ENCODE measurements around the gene CDHR5. TPM values are rescaled to one million over a fixed set of nuclear protein-coding genes. Genes with fewer than 3 reads are reported as not detected.

Gene CDHR5
- total RNA-seq, 1 donor from 2014 or later, result not detected

GRCh38 chr11:623349-623869 is 1.3 kb downstream of the CDHR5 start:
- no peak overlapping the region for H3K4me3 ChIP-seq
- H3F3A ChIP-seq (ENCODE audit: low read depth), result peaks cover 6% of the 10 kb centered on the region
- H4K20me1 ChIP-seq (ENCODE audit: low read depth), result peaks cover 14% of the 10 kb centered on the region
- Mint-ChIP-seq H3K27me3 (ENCODE audit: insufficient read depth, low read depth) (peaks cover 4% of the 10 kb centered on the region), H3K4me1 (peaks cover 6% of the 10 kb centered on the region), H3K36me3 (peaks cover 6% of the 10 kb centered on the region), H3K27ac (peak overlapping the region; percentile 29), H3K9me3 (peaks cover 6% of the 10 kb centered on the region), H3K4me3 (peak overlapping the region; percentile 63)
- H3K79me2 ChIP-seq (ENCODE audit: low read depth), result no peaks in the 10 kb centered on the region
- no peaks in the 10 kb centered on the region for H3K4me1 ChIP-seq
- no peak overlapping the region for H3K9ac ChIP-seq
- TF ChIP-seq CTCF (IDR thresholded peaks at IDR 0.05) (no peak), EZH2phosphoT487 (IDR thresholded peaks at IDR 0.05) (no peak), EZH2 (IDR thresholded peaks at IDR 0.05) (no peak)
- no peaks in the 10 kb centered on the region for H3K9me3 ChIP-seq (ENCODE audit: low read depth)
- DNase-seq (ENCODE audit: low spot score), result no peak
- H3K36me3 ChIP-seq, result no peaks in the 10 kb centered on the region
- H3K27me3 ChIP-seq, result peaks cover 28% of the 10 kb centered on the region
- no peak overlapping the region for H3K4me2 ChIP-seq
- no peak overlapping the region for H3K27ac ChIP-seq
- H2AFZ ChIP-seq (replicated peaks), result no peak overlapping the region

DNA sequence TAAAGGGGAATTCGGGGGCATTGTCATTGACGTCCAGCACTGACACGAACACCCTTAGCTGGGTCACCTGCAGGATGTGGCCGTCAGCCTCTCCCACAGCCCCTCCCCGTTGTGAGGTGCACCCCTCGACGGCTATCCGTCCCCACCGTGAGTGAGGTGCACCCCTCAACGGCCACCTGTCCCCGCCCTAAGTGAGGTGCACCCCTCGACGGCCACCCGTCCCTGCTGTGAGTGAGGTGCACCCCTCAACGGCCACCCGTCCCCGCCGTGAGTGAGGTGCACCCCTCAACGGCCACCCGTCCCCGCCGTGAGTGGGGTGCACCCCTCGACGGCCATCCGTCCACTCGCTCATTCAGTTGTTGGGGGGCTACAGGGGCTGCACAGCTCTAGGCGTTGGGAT is 2.9 kb downstream of the CDHR5 start:
- Histone ChIP-seq H3K36me3 (no peaks in the 10 kb centered on the region), H4K20me1 (ENCODE audit: low read depth) (peaks cover 14% of the 10 kb centered on the region), H3K79me2 (ENCODE audit: low read depth) (no peaks in the 10 kb centered on the region), H3K27ac (no peak overlapping the region), H3F3A (ENCODE audit: low read depth) (no peaks in the 10 kb centered on the region), H3K4me3 (no peak overlapping the region), H3K4me2 (no peak overlapping the region), H2AFZ (replicated peaks) (no peak overlapping the region), H3K4me1 (no peaks in the 10 kb centered on the region), H3K9me3 (ENCODE audit: low read depth) (no peaks in the 10 kb centered on the region), H3K27me3 (peaks cover 13% of the 10 kb centered on the region), H3K9ac (no peak overlapping the region)
- TF ChIP-seq CTCF (IDR thresholded peaks at IDR 0.05), result no peak
- TF ChIP-seq EZH2phosphoT487 (IDR thresholded peaks at IDR 0.05), result no peak
- no peak for TF ChIP-seq EZH2 (IDR thresholded peaks at IDR 0.05)
- Mint-ChIP-seq H3K27me3 (ENCODE audit: insufficient read depth, low read depth) (peaks cover under 1% of the 10 kb centered on the region), H3K27ac (no peak overlapping the region), H3K9me3 (no peaks in the 10 kb centered on the region), H3K4me1 (peaks cover 4% of the 10 kb centered on the region), H3K4me3 (no peak overlapping the region), H3K36me3 (no peaks in the 10 kb centered on the region)
- no peak for DNase-seq (ENCODE audit: low spot score)

GRCh38 chr11:620935-621814 is 3.6 kb downstream of the CDHR5 start:
- Histone ChIP-seq H3K27ac (no peak overlapping the region), H3K4me3 (no peak overlapping the region), H3K79me2 (ENCODE audit: low read depth) (peaks cover 4% of the 10 kb centered on the region), H3K9me3 (ENCODE audit: low read depth) (no peaks in the 10 kb centered on the region), H3K4me2 (no peak overlapping the region), H3K9ac (no peak overlapping the region), H3K4me1 (no peaks in the 10 kb centered on the region), H3K36me3 (no peaks in the 10 kb centered on the region), H4K20me1 (ENCODE audit: low read depth) (peaks cover 9% of the 10 kb centered on the region), H3K27me3 (peaks cover 6% of the 10 kb centered on the region), H2AFZ (replicated peaks) (no peak overlapping the region), H3F3A (ENCODE audit: low read depth) (no peaks in the 10 kb centered on the region)
- Mint-ChIP-seq H3K36me3 (no peaks in the 10 kb centered on the region), H3K4me3 (no peak overlapping the region), H3K9me3 (no peaks in the 10 kb centered on the region), H3K27me3 (ENCODE audit: insufficient read depth, low read depth) (peaks cover 2% of the 10 kb centered on the region), H3K4me1 (peaks cover 4% of the 10 kb centered on the region), H3K27ac (no peak overlapping the region)
- TF ChIP-seq EZH2 (IDR thresholded peaks at IDR 0.05), result no peak
- no peak for TF ChIP-seq CTCF (IDR thresholded peaks at IDR 0.05)
- no peak for TF ChIP-seq EZH2phosphoT487 (IDR thresholded peaks at IDR 0.05)
- no peak for DNase-seq (ENCODE audit: low spot score)
